IMR-90 (cell line): Measurements from ENCODE around the gene LY6G6F. TPM values are rescaled to one million over a fixed set of nuclear protein-coding genes. Genes with fewer than 3 reads are reported as not detected.
A peak's percentile ranks its signal among the peaks of the same experiment; 100 is the strongest.

Experiments used
- ATAC-seq: fragments of 200-7000 bp; cut with Tn5 transposase; 2 replicates; pipeline ENCODE4 v1.9.1; 2020; ENCODE audit warnings: low read depth, mild to moderate bottlenecking, moderate library complexity
- BruUV-seq: library from RNA; stranded (reverse); fragments of 400-500 nt; replicated peaks from 2 replicates; lab custom pipeline; 2021; lab: Mats Ljungman, UMichigan
- CTCF ChIA-PET: fragments of 300-600 bp; formaldehyde crosslinking; extraction: SDS; loops from one replicate; lab custom pipeline; 2021; ENCODE audit warnings: antibody characterized with exemption; lab: Yijun Ruan, JAX
- POLR2A ChIA-PET: fragments of 300-600 bp; sonication (Branson Sonifier 250); formaldehyde crosslinking; loops from one replicate; lab custom pipeline; 2022; ENCODE audit warnings: antibody characterized with exemption; ENCODE audit not compliant: unreplicated experiment; lab: Charles Lee
- DNase-seq: peaks from one replicate; pipeline ENCODE4 v3.0.0; 2013
- H2AFZ ChIP-seq: replicated peaks from 2 replicates; pipeline ENCODE3; 2013; ENCODE audit warnings: low read length, mild to moderate bottlenecking; ENCODE audit not compliant: poor library complexity
- H2AK5ac ChIP-seq: 2 replicates; pipeline ENCODE4 v1.6.1; 2013; ENCODE audit warnings: low read depth, low read length, inconsistent platforms
- H2AK9ac ChIP-seq: replicated peaks from 2 replicates; pipeline ENCODE3; 2013; ENCODE audit warnings: mild to moderate bottlenecking, low read depth, low read length, moderate library complexity; ENCODE audit not compliant: poor library complexity
- H2BK120ac ChIP-seq: 2 replicates; pipeline ENCODE4 v1.6.1; 2013; ENCODE audit warnings: low read depth, low read length, inconsistent platforms
- H2BK15ac ChIP-seq: 3 replicates; pipeline ENCODE4 v1.6.1; 2013; ENCODE audit warnings: low read depth, low read length, inconsistent platforms
- H2BK20ac ChIP-seq: 2 replicates; pipeline ENCODE4 v1.6.1; 2013; ENCODE audit warnings: low read depth, mild to moderate bottlenecking, inconsistent platforms, low read length, moderate library complexity
- H2BK5ac ChIP-seq: 2 replicates; pipeline ENCODE4 v1.6.1; 2013; ENCODE audit warnings: mild to moderate bottlenecking, low read depth, low read length, inconsistent platforms; ENCODE audit not compliant: poor library complexity, severe bottlenecking
- H3K14ac ChIP-seq: replicated peaks from 2 replicates; pipeline ENCODE4 v1.6.1; 2013; ENCODE audit warnings: low read depth, low read length, inconsistent platforms
- H3K18ac ChIP-seq: 2 replicates; pipeline ENCODE4 v1.6.1; 2013; ENCODE audit warnings: low read depth, low read length, control low read depth
- H3K23ac ChIP-seq: 2 replicates; pipeline ENCODE4 v1.6.1; 2013; ENCODE audit warnings: low read depth, low read length, inconsistent platforms
- H3K27ac ChIP-seq: 2 replicates; pipeline ENCODE4 v1.5.1; 2013; ENCODE audit warnings: mild to moderate bottlenecking, control low read depth, low read length; ENCODE audit not compliant: insufficient read depth
- H3K27me3 ChIP-seq: 2 replicates; pipeline ENCODE4 v1.6.1; 2013; ENCODE audit warnings: low read length; ENCODE audit not compliant: control insufficient read depth, insufficient read depth
- H3K36me3 ChIP-seq: 2 replicates; pipeline ENCODE4 v1.6.1; 2013; ENCODE audit warnings: low read length, mixed read lengths; ENCODE audit not compliant: control insufficient read depth, insufficient read depth
- H3K4ac ChIP-seq: 2 replicates; pipeline ENCODE4 v1.6.1; 2013; ENCODE audit warnings: low read depth, low read length, inconsistent platforms
- H3K4me1 ChIP-seq: 2 replicates; pipeline ENCODE4 v1.6.1; 2013; ENCODE audit warnings: low read length, mixed read lengths; ENCODE audit not compliant: control insufficient read depth, insufficient read depth
- H3K4me2 ChIP-seq: 2 replicates; pipeline ENCODE4 v1.6.1; 2013; ENCODE audit warnings: low read depth, mild to moderate bottlenecking, control low read depth, low read length, moderate library complexity
- H3K4me3 ChIP-seq: 2 replicates; pipeline ENCODE4 v1.5.1; 2013; ENCODE audit warnings: low read depth, mild to moderate bottlenecking, control low read depth, low read length, moderate library complexity; ENCODE audit not compliant: insufficient read depth
- H3K56ac ChIP-seq: 2 replicates; pipeline ENCODE4 v1.6.1; 2013; ENCODE audit warnings: low read length, inconsistent platforms; ENCODE audit not compliant: insufficient read depth; ENCODE audit errors: extremely low read depth
- H3K79me1 ChIP-seq, 2 experiments: 2 replicates each; pipeline ENCODE4 v1.6.1; 2013; ENCODE audit warnings: low read length in 2 of 2, inconsistent platforms in 1 of 2, low read depth in 1 of 2
- H3K9ac ChIP-seq: 2 replicates; pipeline ENCODE4 v1.6.1; 2013; ENCODE audit warnings: low read depth, low read length, control low read depth
- H3K9me1 ChIP-seq: 2 replicates; pipeline ENCODE4 v1.6.1; 2013; ENCODE audit warnings: low read length, inconsistent platforms; ENCODE audit not compliant: insufficient read depth
- H3K9me3 ChIP-seq: 2 replicates; pipeline ENCODE4 v1.6.1; 2013; ENCODE audit warnings: low read length; ENCODE audit not compliant: control insufficient read depth, insufficient read depth
- H4K20me1 ChIP-seq: 2 replicates; pipeline ENCODE4 v1.6.1; 2013; ENCODE audit warnings: low read length, inconsistent platforms; ENCODE audit not compliant: insufficient read depth
- H4K5ac ChIP-seq: 2 replicates; pipeline ENCODE4 v1.6.1; 2013; ENCODE audit warnings: mild to moderate bottlenecking, low read depth, low read length, control low read depth
- H4K8ac ChIP-seq, 2 experiments: 2 replicates each; pipeline ENCODE4 v1.6.1; 2013; ENCODE audit warnings: low read depth in 2 of 2, low read length in 2 of 2, control low read depth in 1 of 2, inconsistent platforms in 1 of 2
- H4K91ac ChIP-seq: 2 replicates; pipeline ENCODE4 v1.6.1; 2013; ENCODE audit warnings: low read depth, low read length, inconsistent platforms; ENCODE audit not compliant: insufficient read depth
- CEBPB ChIP-seq: IDR thresholded peaks from 2 replicates; pipeline ENCODE4 v1.6.1; 2012; ENCODE audit warnings: low read depth, low read length, improper control_type of control experiment
- CHD1 ChIP-seq: IDR thresholded peaks from 2 replicates; pipeline ENCODE4 v1.6.1; 2012; ENCODE audit warnings: low read depth, low read length, improper control_type of control experiment
- MAFK ChIP-seq: IDR thresholded peaks from 2 replicates; pipeline ENCODE4 v1.6.1; 2012; ENCODE audit warnings: low read depth, low read length, improper control_type of control experiment
- MAZ ChIP-seq: IDR thresholded peaks from 2 replicates; pipeline ENCODE4 v1.6.1; 2012; ENCODE audit warnings: low read depth, mild to moderate bottlenecking, low read length, improper control_type of control experiment, moderate library complexity, borderline replicate concordance
- MXI1 ChIP-seq: IDR thresholded peaks from 2 replicates; pipeline ENCODE4 v1.6.1; 2012; ENCODE audit warnings: low read depth, mild to moderate bottlenecking, low read length, moderate library complexity, borderline replicate concordance
- POLR2A ChIP-seq: IDR thresholded peaks from 2 replicates; pipeline ENCODE4 v1.6.1; 2012; ENCODE audit warnings: mild to moderate bottlenecking, low read depth, low read length
- RAD21 ChIP-seq: IDR thresholded peaks from 2 replicates; pipeline ENCODE4 v1.6.1; 2012; ENCODE audit warnings: low read length, improper control_type of control experiment
- RFX5 ChIP-seq: IDR thresholded peaks from 2 replicates; pipeline ENCODE4 v1.8.0; 2012; ENCODE audit warnings: low read depth, mild to moderate bottlenecking, low read length, moderate library complexity
- SMC3 ChIP-seq: fragments of 150-350 bp; IDR thresholded peaks from 2 replicates; pipeline ENCODE4 v1.6.1; 2016; ENCODE audit warnings: low read depth, mild to moderate bottlenecking, antibody characterized with exemption, low read length, moderate library complexity
- WGBS, 2 experiments: methylation state at CpG; one replicate each; pipeline versions ENCODE4 v1.1.5 to v1.1.7; 2013; ENCODE audit warnings: missing lambda C conversion rate in 2 of 2; ENCODE audit not compliant: insufficient read length in 1 of 2; ENCODE audit errors: extremely low coverage in 2 of 2; 5-methylcytosine and 5-hydroxymethylcytosine counted together
- dilution Hi-C: fragments of 300-500 bp; cut with HindIII; formaldehyde crosslinking; loops from one replicate; pipeline ENCODE4 v1.14.3; 2018; ENCODE audit warnings: low sequenced_read_pairs; ENCODE audit not compliant: unreplicated experiment
- in situ Hi-C: fragments of 300-500 bp; cut with MboI; formaldehyde crosslinking; loops from 3 replicates; pipeline ENCODE4 v1.14.3; 2019; ENCODE audit warnings: low sequenced_read_pairs, inconsistent platforms, mixed read lengths
- intact Hi-C: fragments of 100-400 bp; cut with micrococcal nuclease; formaldehyde crosslinking; loops from 2 replicates; pipeline ENCODE4 v1.10.0; 2022
- microRNA-seq, 2 experiments: library from miRNA; stranded (forward) in 1 of 2; unstranded in 1 of 2; fragments of 10-50 nt in 1 of 2; fragments of <30 nt in 1 of 2; gene quantifications in 1 of 2; microRNA quantifications in 1 of 2; one replicate each; pipeline versions ENCODE3 to v1.1.0; 2013 to 2020; ENCODE audit not compliant: insufficient read depth in 1 of 2, insufficient read length in 1 of 2, unreplicated experiment in 1 of 2
- polyA plus RNA-seq, 3 experiments: library from polyadenylated mRNA; depleted of rRNA; stranded (reverse); fragments of >200 nt; gene quantifications; 2 replicates each; pipeline ENCODE4 v1.2.3, GENCODE V29; 2012; ENCODE audit warnings: low replicate concordance in 1 of 3
- small RNA-seq, 5 experiments: library from RNA; depleted of rRNA; stranded (forward); fragments of <200 nt; gene quantifications; one replicate each; pipeline ENCODE3, GENCODE V24; 2012
- total RNA-seq: library from RNA; depleted of rRNA; stranded (reverse); fragments of >200 nt; gene quantifications from 2 replicates; pipeline ENCODE4 v1.2.3, GENCODE V29; 2012; rRNA removed

Gene LY6G6F
- total and polyA plus RNA-seq, 2 of the 4 experiments (the other 2 are of a cell fraction): not detected

DNA sequence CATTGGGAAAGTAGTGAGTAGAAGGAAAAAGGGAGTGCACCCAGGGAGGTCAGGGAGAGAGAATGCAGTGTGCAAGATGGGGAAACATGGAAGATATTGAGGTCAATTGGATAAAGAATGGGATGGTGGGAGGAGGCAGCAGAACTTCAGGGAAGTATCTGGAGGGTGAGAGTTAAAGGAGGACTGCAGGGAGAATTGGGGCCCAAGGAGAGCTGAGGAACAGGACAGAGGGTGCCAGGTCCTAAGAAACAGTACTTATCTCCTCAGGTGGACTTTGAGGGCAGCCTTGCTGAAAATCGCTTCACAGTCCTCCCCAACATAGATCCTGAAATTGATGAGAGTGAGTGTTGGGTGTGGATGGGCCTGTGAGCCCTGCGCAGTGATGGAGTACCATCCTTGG lies 51.6 kb downstream of the LY6G6F start:
- POLR2A ChIA-PET: no interaction called here
- H2BK15ac ChIP-seq: no peak overlapping the region
- no TSS peak for BruUV-seq
- dilution Hi-C loops (no loop called here), in situ Hi-C loops (no loop called here), intact Hi-C loops (no loop called here)
- no peak overlapping the region for H2AFZ ChIP-seq
- no peak overlapping the region for H3K4me2 ChIP-seq
- H4K5ac ChIP-seq: no peak overlapping the region
- ATAC-seq (no peak), DNase-seq (no peak)
- no peak overlapping the region for H4K91ac ChIP-seq
- H2AK9ac ChIP-seq: peak overlapping the region; percentile 6
- no peak overlapping the region for H3K18ac ChIP-seq
- no peaks in the 10 kb centered on the region for H3K9me3 ChIP-seq
- H3K56ac ChIP-seq: no peak overlapping the region
- H3K79me1 ChIP-seq: 0 out of 4 replicates have a peak, but pooled peaks cover 0 to 2% of the 10 kb centered on the region in 2 experiments
- no peak overlapping the region for H3K14ac ChIP-seq
- no CpG with 5 or more reads among the region's 2 CpGs for WGBS, 2 experiments
- no peak overlapping the region for H3K9ac ChIP-seq
- peaks cover 1% of the 10 kb centered on the region for H3K4me1 ChIP-seq
- H3K27me3 ChIP-seq: no peaks in the 10 kb centered on the region
- H3K27ac ChIP-seq: no peak overlapping the region
- H4K8ac ChIP-seq: no peak overlapping the region
- H3K9me1 ChIP-seq: peaks cover 8% of the 10 kb centered on the region
- no peak overlapping the region for H2BK5ac ChIP-seq
- H2AK5ac ChIP-seq: no peak overlapping the region
- H2BK20ac ChIP-seq: no peak overlapping the region
- CTCF ChIA-PET: no interaction called here
- no peaks in the 10 kb centered on the region for H4K20me1 ChIP-seq
- no peak overlapping the region for H3K4ac ChIP-seq
- H3K4me3 ChIP-seq: no peak overlapping the region
- no peak overlapping the region for H2BK120ac ChIP-seq
- H3K23ac ChIP-seq: no peak overlapping the region
- H3K36me3 ChIP-seq: peaks cover 7% of the 10 kb centered on the region; the same call in 1 of the 2 replicates
- TF ChIP-seq MAFK: no peak
- no peak for TF ChIP-seq CEBPB
- TF ChIP-seq CHD1: no peak
- TF ChIP-seq RAD21: no peak
- no peak for TF ChIP-seq SMC3
- no peak for TF ChIP-seq MAZ
- TF ChIP-seq POLR2A: no peak
- no peak for TF ChIP-seq RFX5
- no peak for TF ChIP-seq MXI1

Small RNAs within 50 kb of the gene (microRNA-seq; reads per million reads assigned to microRNA genes)
- not detected for gene LY6G6D (ENCODE audit: insufficient read depth, insufficient read length)
- 0.37 to 1.0 reads per million in 2 experiments for gene MIR4646 (ENCODE audit: insufficient read depth in 1 of 2, insufficient read length in 1 of 2, unreplicated experiment in 1 of 2)
- gene RF00019 (ENCODE audit: insufficient read depth, insufficient read length): not detected
- not detected for gene RNU6-850P (ENCODE audit: insufficient read depth, insufficient read length)

Small RNAs within 50 kb of the gene (small RNA-seq; reads per million reads assigned to genes)
- gene LY6G6D (0 reads per million in 5 experiments), gene MIR4646 (0 reads per million in 5 experiments), gene RF00019 (0 reads per million in 5 experiments), gene RNU6-850P (0 to 0.60 (median 0) reads per million in 5 experiments)

Other genes starting within 250 kb of the LY6G6F start
Only the 30 nearest of the 39 such genes appear.
- 10.0 and 10.8 TPM in 2 replicates for gene NFKBIL1, start 159.3 kb upstream of the LY6G6F start, total RNA-seq
- gene NFKBIL1, start 159.3 kb upstream of the LY6G6F start, polyA plus RNA-seq (2012; rRNA removed): 7.8 and 9.5 TPM in 2 replicates
- not detected in 2 replicates for gene LTA, start 134.6 kb upstream of the LY6G6F start, total RNA-seq
- not detected in 2 replicates for gene LTA, start 134.6 kb upstream of the LY6G6F start, polyA plus RNA-seq (2012; rRNA removed)
- not detected in 2 replicates for gene TNF, start 131.3 kb upstream of the LY6G6F start, total RNA-seq
- gene TNF, start 131.3 kb upstream of the LY6G6F start, polyA plus RNA-seq (2012; rRNA removed): not detected in 2 replicates
- not detected in 2 replicates for gene LTB, start 124.4 kb upstream of the LY6G6F start, total RNA-seq
- not detected in 2 replicates for gene LTB, start 124.4 kb upstream of the LY6G6F start, polyA plus RNA-seq (2012; rRNA removed)
- gene LST1, start 120.6 kb upstream of the LY6G6F start, total RNA-seq: not detected in 2 replicates
- not detected in 2 replicates for gene LST1, start 120.6 kb upstream of the LY6G6F start, polyA plus RNA-seq (2012; rRNA removed)
- not detected in 2 replicates for gene NCR3, start 113.9 kb upstream of the LY6G6F start, total RNA-seq
- not detected in 2 replicates for gene NCR3, start 113.9 kb upstream of the LY6G6F start, polyA plus RNA-seq (2012; rRNA removed)
- gene AIF1, start 91.6 kb upstream of the LY6G6F start, total RNA-seq: not detected in 2 replicates
- gene AIF1, start 91.6 kb upstream of the LY6G6F start, polyA plus RNA-seq (2012; rRNA removed): not detected in 2 replicates
- 7.7 and 8.1 TPM in 2 replicates for gene PRRC2A, start 86.2 kb upstream of the LY6G6F start, total RNA-seq
- 88.6 and 101 TPM in 2 replicates for gene PRRC2A, start 86.2 kb upstream of the LY6G6F start, polyA plus RNA-seq (2012; rRNA removed)
- gene BAG6, start 54.2 kb upstream of the LY6G6F start, total RNA-seq: 40.7 and 41.4 TPM in 2 replicates
- gene BAG6, start 54.2 kb upstream of the LY6G6F start, polyA plus RNA-seq (2012; rRNA removed): 134 and 151 TPM in 2 replicates
- gene APOM, start 51.0 kb upstream of the LY6G6F start, total RNA-seq: 0.83 and 1.4 TPM in 2 replicates
- gene APOM, start 51.0 kb upstream of the LY6G6F start, polyA plus RNA-seq (2012; rRNA removed): 3.5 and 3.8 TPM in 2 replicates
- gene C6orf47, start 46.1 kb upstream of the LY6G6F start, total RNA-seq: 13.1 and 14.2 TPM in 2 replicates
- 8.9 and 9.0 TPM in 2 replicates for gene C6orf47, start 46.1 kb upstream of the LY6G6F start, polyA plus RNA-seq (2012; rRNA removed)
- 6.1 and 7.2 TPM in 2 replicates for gene GPANK1, start 41.9 kb upstream of the LY6G6F start, total RNA-seq
- gene GPANK1, start 41.9 kb upstream of the LY6G6F start, polyA plus RNA-seq (2012; rRNA removed): 13.8 and 16.7 TPM in 2 replicates
- 218 and 240 TPM in 2 replicates for gene CSNK2B, start 40.8 kb upstream of the LY6G6F start, total RNA-seq
- 178 and 194 TPM in 2 replicates for gene CSNK2B, start 40.8 kb upstream of the LY6G6F start, polyA plus RNA-seq (2012; rRNA removed)
- gene LY6G5B, start 36.9 kb upstream of the LY6G6F start, total RNA-seq: 1.9 and 2.2 TPM in 2 replicates
- gene LY6G5B, start 36.9 kb upstream of the LY6G6F start, polyA plus RNA-seq (2012; rRNA removed): 10.2 and 13.6 TPM in 2 replicates
- gene LY6G5C, start 25.8 kb upstream of the LY6G6F start, total RNA-seq: 0.18 TPM in 1 of 2 replicates, not detected in the other
- 2.0 and 2.1 TPM in 2 replicates for gene LY6G5C, start 25.8 kb upstream of the LY6G6F start, polyA plus RNA-seq (2012; rRNA removed)
- 30.3 and 35.1 TPM in 2 replicates for gene ABHD16A, start 3.5 kb upstream of the LY6G6F start, total RNA-seq
- gene ABHD16A, start 3.5 kb upstream of the LY6G6F start, polyA plus RNA-seq (2012; rRNA removed): 31.5 and 34.6 TPM in 2 replicates
- not detected in 2 replicates for gene LY6G6D, start 8.5 kb downstream of the LY6G6F start, total RNA-seq
- gene LY6G6D, start 8.5 kb downstream of the LY6G6F start, polyA plus RNA-seq (2012; rRNA removed): not detected in 2 replicates
- gene LY6G6C, start 14.9 kb downstream of the LY6G6F start, total RNA-seq: not detected in 2 replicates
- not detected in 2 replicates for gene LY6G6C, start 14.9 kb downstream of the LY6G6F start, polyA plus RNA-seq (2012; rRNA removed)
- not detected in 2 replicates for gene MPIG6B, start 16.5 kb downstream of the LY6G6F start, total RNA-seq
- not detected in 2 replicates for gene MPIG6B, start 16.5 kb downstream of the LY6G6F start, polyA plus RNA-seq (2012; rRNA removed)
- 40.0 and 40.7 TPM in 2 replicates for gene DDAH2, start 22.4 kb downstream of the LY6G6F start, total RNA-seq
- 57.9 and 58.4 TPM in 2 replicates for gene DDAH2, start 22.4 kb downstream of the LY6G6F start, polyA plus RNA-seq (2012; rRNA removed)
- 992 and 1,185 TPM in 2 replicates for gene CLIC1, start 29.7 kb downstream of the LY6G6F start, total RNA-seq
- 692 and 706 TPM in 2 replicates for gene CLIC1, start 29.7 kb downstream of the LY6G6F start, polyA plus RNA-seq (2012; rRNA removed)
- 4.7 and 5.6 TPM in 2 replicates for gene MSH5, start 33.1 kb downstream of the LY6G6F start, total RNA-seq
- 14.5 and 15.7 TPM in 2 replicates for gene MSH5, start 33.1 kb downstream of the LY6G6F start, polyA plus RNA-seq (2012; rRNA removed)
- not detected in 2 replicates for gene SAPCD1, start 55.8 kb downstream of the LY6G6F start, total RNA-seq
- 2.2 and 2.3 TPM in 2 replicates for gene SAPCD1, start 55.8 kb downstream of the LY6G6F start, polyA plus RNA-seq (2012; rRNA removed)
- under 0.01 and 0.28 TPM in 2 replicates for gene VWA7, start 70.5 kb downstream of the LY6G6F start, total RNA-seq
- gene VWA7, start 70.5 kb downstream of the LY6G6F start, polyA plus RNA-seq (2012; rRNA removed): 1.0 and 1.4 TPM in 2 replicates
- gene VARS1, start 88.9 kb downstream of the LY6G6F start, total RNA-seq: 32.2 and 41.2 TPM in 2 replicates
- 39.6 and 42.0 TPM in 2 replicates for gene VARS1, start 88.9 kb downstream of the LY6G6F start, polyA plus RNA-seq (2012; rRNA removed)
- 48.0 and 56.3 TPM in 2 replicates for gene LSM2, start 100.1 kb downstream of the LY6G6F start, total RNA-seq
- gene LSM2, start 100.1 kb downstream of the LY6G6F start, polyA plus RNA-seq (2012; rRNA removed): 55.0 and 61.0 TPM in 2 replicates
- gene HSPA1L, start 108.4 kb downstream of the LY6G6F start, total RNA-seq: 1.3 and 1.4 TPM in 2 replicates
- 0.97 and 1.0 TPM in 2 replicates for gene HSPA1L, start 108.4 kb downstream of the LY6G6F start, polyA plus RNA-seq (2012; rRNA removed)
- gene HSPA1A, start 108.7 kb downstream of the LY6G6F start, total RNA-seq: 94.6 and 102 TPM in 2 replicates
- 93.1 and 95.3 TPM in 2 replicates for gene HSPA1A, start 108.7 kb downstream of the LY6G6F start, polyA plus RNA-seq (2012; rRNA removed)
- gene HSPA1B, start 120.9 kb downstream of the LY6G6F start, total RNA-seq: 93.6 and 118 TPM in 2 replicates
- gene HSPA1B, start 120.9 kb downstream of the LY6G6F start, polyA plus RNA-seq (2012; rRNA removed): 59.4 and 61.1 TPM in 2 replicates
- gene NEU1, start 156.0 kb downstream of the LY6G6F start, total RNA-seq: 23.6 and 28.5 TPM in 2 replicates
- gene NEU1, start 156.0 kb downstream of the LY6G6F start, polyA plus RNA-seq (2012; rRNA removed): 36.2 and 37.3 TPM in 2 replicates